Neuron (in vitro differentiated cells): Measurements from ENCODE around the gene DNAJC24.

Source experiments
- H2AFZ ChIP-seq: one replicate; pipeline ENCODE4 v1.6.1; 2013; ENCODE audit warnings: low read depth, mild to moderate bottlenecking, inconsistent platforms, low read length, moderate library complexity
- H3K27me3 ChIP-seq: one replicate; pipeline ENCODE4 v1.6.1; 2013; ENCODE audit warnings: low read length; ENCODE audit not compliant: insufficient read depth
- H3K36me3 ChIP-seq: one replicate; pipeline ENCODE4 v1.6.1; 2013; ENCODE audit warnings: low read length; ENCODE audit not compliant: insufficient read depth
- H3K4me1 ChIP-seq: one replicate; pipeline ENCODE4 v1.6.1; 2013; ENCODE audit warnings: low read length; ENCODE audit not compliant: insufficient read depth
- H3K4me3 ChIP-seq: 2 replicates; pipeline ENCODE4 v1.5.1; 2013; ENCODE audit warnings: mild to moderate bottlenecking, low read length, moderate library complexity
- H3K9me3 ChIP-seq: one replicate; pipeline ENCODE4 v1.6.1; 2013; ENCODE audit warnings: low read length

DNAJC24 gene

DNA sequence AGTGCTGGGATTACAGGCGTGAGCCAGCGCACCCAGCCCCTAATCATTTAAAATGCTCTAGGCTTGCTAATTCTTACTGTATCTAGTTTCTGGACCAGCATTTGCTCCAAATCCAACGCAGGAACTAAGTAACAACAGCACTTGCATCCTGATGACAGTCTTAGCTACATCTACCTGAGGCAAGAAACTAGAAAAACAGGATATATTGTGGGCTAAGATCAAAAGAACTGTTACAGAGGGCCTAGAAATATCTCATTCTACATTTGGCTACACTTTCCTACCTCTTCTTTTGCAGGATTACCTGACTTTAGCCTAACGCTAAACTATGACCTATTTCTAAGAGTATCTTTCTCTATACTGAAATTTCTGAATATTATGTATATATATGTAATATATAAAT lies 7.9 kb upstream of the DNAJC24 start:
- H3K4me3 ChIP-seq: no peak overlapping the region

GRCh38 chr11:31366795-31367194 lies 2.9 kb upstream of the DNAJC24 start:
- H3K4me3 ChIP-seq: no peak overlapping the region

More for the DNA sequence above, 7.9 kb upstream of the DNAJC24 start:
- Histone ChIP-seq H3K4me1 (no peaks in the 10 kb centered on the region), H3K9me3 (no peaks in the 10 kb centered on the region), H3K36me3 (no peaks in the 10 kb centered on the region), H3K27me3 (no peaks in the 10 kb centered on the region), H2AFZ (no peak overlapping the region)

GRCh38 chr11:31375879-31376278 lies 6.2 kb downstream of the DNAJC24 start:
- peaks cover 13% of the 10 kb centered on the region for H3K36me3 ChIP-seq
- H3K9me3 ChIP-seq: no peaks in the 10 kb centered on the region
- H3K27me3 ChIP-seq: no peaks in the 10 kb centered on the region
- H2AFZ ChIP-seq: no peak overlapping the region
- H3K4me1 ChIP-seq: peaks cover 6% of the 10 kb centered on the region
- H3K4me3 ChIP-seq: no peak overlapping the region

More at GRCh38 chr11:31366795-31367194, 2.9 kb upstream of the DNAJC24 start:
- Histone ChIP-seq H2AFZ (no peak overlapping the region), H3K9me3 (no peaks in the 10 kb centered on the region), H3K36me3 (no peaks in the 10 kb centered on the region), H3K27me3 (no peaks in the 10 kb centered on the region), H3K4me1 (peaks cover 18% of the 10 kb centered on the region)

DNA sequence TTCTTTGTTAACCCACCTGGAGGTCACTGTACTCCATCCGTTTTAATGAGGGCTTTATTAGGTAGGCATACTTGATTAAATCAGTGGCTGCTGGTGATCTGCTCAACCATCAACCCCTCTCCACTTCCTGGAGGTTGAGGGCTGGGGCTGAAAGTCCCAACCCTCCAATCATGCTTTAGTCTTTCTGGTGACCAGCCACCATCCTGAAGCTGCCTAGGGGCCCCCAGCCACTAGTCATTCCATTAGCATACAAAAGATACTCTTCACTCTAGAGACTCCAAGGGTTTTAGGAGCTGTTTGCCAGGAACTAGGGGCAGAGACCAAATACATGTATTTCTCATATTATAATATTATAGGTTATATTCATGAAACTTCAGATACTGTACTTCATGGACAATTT lies 13.5 kb downstream of the DNAJC24 start:
- Histone ChIP-seq H3K4me1 (peaks cover 9% of the 10 kb centered on the region), H3K4me3 (no peak overlapping the region), H2AFZ (no peak overlapping the region), H3K36me3 (peaks cover 13% of the 10 kb centered on the region), H3K9me3 (peaks cover 5% of the 10 kb centered on the region), H3K27me3 (no peaks in the 10 kb centered on the region)

- Histone ChIP-seq H3K4me3 (no peak overlapping the region), H3K36me3 (peaks cover 10% of the 10 kb centered on the region), H3K4me1 (peaks cover 9% of the 10 kb centered on the region), H3K27me3 (no peaks in the 10 kb centered on the region), H3K9me3 (peaks cover 5% of the 10 kb centered on the region), H2AFZ (no peak overlapping the region)
Measured at GRCh38 chr11:31387379-31387778, 17.7 kb downstream of the DNAJC24 start.

GRCh38 chr11:31397239-31397834 lies 27.7 kb downstream of the DNAJC24 start:
- Histone ChIP-seq H3K9me3 (peaks cover 15% of the 10 kb centered on the region), H2AFZ (no peak overlapping the region), H3K4me3 (no peak overlapping the region), H3K27me3 (no peaks in the 10 kb centered on the region), H3K4me1 (no peaks in the 10 kb centered on the region), H3K36me3 (peaks cover 5% of the 10 kb centered on the region)

- Histone ChIP-seq H3K36me3 (peaks cover 2% of the 10 kb centered on the region), H3K4me1 (no peaks in the 10 kb centered on the region), H3K27me3 (no peaks in the 10 kb centered on the region), H2AFZ (no peak overlapping the region), H3K9me3 (no peaks in the 10 kb centered on the region), H3K4me3 (no peak overlapping the region)
Measured at GRCh38 chr11:31404614-31405013, 35.0 kb downstream of the DNAJC24 start.

- Histone ChIP-seq H3K4me1 (no peaks in the 10 kb centered on the region), H3K36me3 (peaks cover 2% of the 10 kb centered on the region), H3K4me3 (no peak overlapping the region), H3K27me3 (no peaks in the 10 kb centered on the region), H2AFZ (no peak overlapping the region), H3K9me3 (no peaks in the 10 kb centered on the region)
Measured at GRCh38 chr11:31408201-31408600, 38.5 kb downstream of the DNAJC24 start.

GRCh38 chr11:31412946-31413345 lies 43.3 kb downstream of the DNAJC24 start:
- peaks cover 8% of the 10 kb centered on the region for H3K36me3 ChIP-seq

DNA sequence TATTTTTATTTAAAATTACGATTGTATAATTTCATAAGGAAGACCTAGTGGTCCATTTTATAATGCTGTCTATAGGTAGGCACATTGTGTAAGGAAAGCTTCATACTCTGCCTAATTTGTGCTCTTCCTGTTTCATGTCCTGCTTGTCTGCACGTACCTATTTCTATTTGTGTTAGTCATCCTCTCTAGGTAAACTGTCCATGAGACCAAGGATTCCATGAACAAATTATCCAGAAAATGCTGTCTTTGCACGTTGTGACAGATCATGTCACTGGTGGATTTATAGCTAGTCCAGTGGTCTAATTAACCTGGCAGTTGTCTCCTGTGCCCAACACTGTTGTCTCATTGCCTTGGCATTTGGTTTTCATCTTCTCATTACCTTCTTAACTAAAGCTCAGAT lies 44.7 kb downstream of the DNAJC24 start:
- H3K4me1 ChIP-seq: peaks cover 8% of the 10 kb centered on the region
- H3K4me3 ChIP-seq: no peak overlapping the region
- no peak overlapping the region for H2AFZ ChIP-seq
- H3K36me3 ChIP-seq: peaks cover 6% of the 10 kb centered on the region
- H3K9me3 ChIP-seq: no peaks in the 10 kb centered on the region
- H3K27me3 ChIP-seq: no peaks in the 10 kb centered on the region

More at GRCh38 chr11:31412946-31413345, 43.3 kb downstream of the DNAJC24 start:
- H3K27me3 ChIP-seq: no peaks in the 10 kb centered on the region
- no peak overlapping the region for H3K4me3 ChIP-seq
- H3K4me1 ChIP-seq: peaks cover 8% of the 10 kb centered on the region
- no peaks in the 10 kb centered on the region for H3K9me3 ChIP-seq
- H2AFZ ChIP-seq: no peak overlapping the region

DNA sequence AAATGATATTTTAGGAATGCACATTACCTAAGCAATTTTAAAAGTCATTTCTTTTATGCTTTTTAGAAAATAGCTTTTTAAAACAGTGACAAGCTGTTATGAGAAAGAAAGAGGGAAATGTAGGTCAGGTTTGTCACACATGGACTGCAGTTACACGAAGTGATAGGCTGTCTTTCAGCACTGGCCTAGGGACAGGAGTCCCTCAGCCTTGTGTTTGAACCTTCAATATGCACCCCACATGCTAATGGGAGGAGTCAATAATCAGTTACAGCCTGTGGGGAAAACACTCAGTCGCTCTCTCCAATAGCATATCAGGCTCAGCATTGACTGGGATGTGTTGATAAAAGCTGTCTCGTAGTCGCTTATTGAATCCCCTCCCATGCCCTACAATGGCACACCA lies 45.8 kb downstream of the DNAJC24 start:
- Histone ChIP-seq H3K27me3 (no peaks in the 10 kb centered on the region), H3K9me3 (no peaks in the 10 kb centered on the region), H2AFZ (no peak overlapping the region), H3K4me1 (peaks cover 8% of the 10 kb centered on the region), H3K36me3 (peaks cover 6% of the 10 kb centered on the region), H3K4me3 (no peak overlapping the region)

DNA sequence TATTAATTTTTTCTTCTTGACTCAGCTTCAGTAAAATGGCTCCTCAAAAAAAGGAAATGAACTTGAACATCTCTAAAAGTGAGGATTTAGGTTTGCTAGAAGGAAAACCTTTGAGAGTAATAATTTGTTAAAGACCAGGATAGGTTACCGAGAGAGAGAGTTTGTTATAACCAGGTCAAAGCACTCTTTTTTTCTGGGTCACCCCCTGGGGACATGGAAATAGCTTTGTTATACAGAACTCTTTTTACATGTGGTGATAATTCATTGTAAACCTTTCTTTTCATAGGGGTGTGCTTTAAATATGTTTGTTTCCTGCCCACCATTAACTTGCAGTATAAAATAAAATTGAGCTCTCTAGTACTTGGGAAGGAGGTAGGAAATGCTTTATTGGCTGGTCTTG lies 47.7 kb downstream of the DNAJC24 start:
- no peak overlapping the region for H2AFZ ChIP-seq
- no peaks in the 10 kb centered on the region for H3K9me3 ChIP-seq
- no peak overlapping the region for H3K4me3 ChIP-seq
- H3K36me3 ChIP-seq: peaks cover 6% of the 10 kb centered on the region
- peaks cover 24% of the 10 kb centered on the region for H3K4me1 ChIP-seq
- H3K27me3 ChIP-seq: no peaks in the 10 kb centered on the region

DNA sequence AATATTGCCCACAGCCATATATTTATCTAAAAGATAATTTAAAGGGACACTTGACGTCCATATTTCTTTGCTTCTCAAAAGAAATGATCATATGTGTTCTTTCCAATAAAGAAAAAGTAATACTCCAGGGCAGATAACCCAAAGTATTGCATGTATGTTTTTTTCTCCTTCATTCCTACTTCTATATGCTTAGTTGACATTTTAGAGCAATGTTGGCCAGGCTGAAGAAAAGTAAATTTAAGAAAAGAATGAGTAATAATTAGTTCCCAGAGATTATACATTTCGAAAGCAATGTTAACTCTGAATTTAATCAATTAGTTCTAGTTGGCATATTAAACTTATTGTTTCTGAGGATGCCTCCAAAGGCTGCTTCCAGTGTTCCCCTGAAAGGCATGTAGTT lies 48.2 kb downstream of the DNAJC24 start:
- Histone ChIP-seq H3K36me3 (peaks cover 6% of the 10 kb centered on the region), H3K4me3 (no peak overlapping the region), H2AFZ (no peak overlapping the region), H3K27me3 (no peaks in the 10 kb centered on the region), H3K9me3 (no peaks in the 10 kb centered on the region), H3K4me1 (peaks cover 28% of the 10 kb centered on the region)

- peaks cover 29% of the 10 kb centered on the region for H3K4me1 ChIP-seq
- no peak overlapping the region for H2AFZ ChIP-seq
- peaks cover 6% of the 10 kb centered on the region for H3K36me3 ChIP-seq
- no peak overlapping the region for H3K4me3 ChIP-seq
- no peaks in the 10 kb centered on the region for H3K9me3 ChIP-seq
- H3K27me3 ChIP-seq: no peaks in the 10 kb centered on the region
Measured at GRCh38 chr11:31419138-31419537, 49.5 kb downstream of the DNAJC24 start.
